Stimulated activated CD8-positive, alpha-beta memory T cell treated with anti-CD3 and anti-CD28 coated beads, Interleukin-4, amount 100 ng/mL, for 24 hours (primary cell): Measurements from ENCODE around the gene AURKA.
"Not testable (repeated sequence)": the region's sequence is repeated elsewhere in the genome, so short reads cannot be mapped to it uniquely, and the experiment has no call there.

ENCODE experiments used
- DNase-seq: peaks from one replicate; pipeline ENCODE4 v3.0.0-alpha.2; 2020; ENCODE audit warnings: low read depth

Gene AURKA

GRCh38 chr20:56390396-56390795, 1.6 kb downstream of the AURKA start:
- not testable (repeated sequence) for DNase-seq

DNA sequence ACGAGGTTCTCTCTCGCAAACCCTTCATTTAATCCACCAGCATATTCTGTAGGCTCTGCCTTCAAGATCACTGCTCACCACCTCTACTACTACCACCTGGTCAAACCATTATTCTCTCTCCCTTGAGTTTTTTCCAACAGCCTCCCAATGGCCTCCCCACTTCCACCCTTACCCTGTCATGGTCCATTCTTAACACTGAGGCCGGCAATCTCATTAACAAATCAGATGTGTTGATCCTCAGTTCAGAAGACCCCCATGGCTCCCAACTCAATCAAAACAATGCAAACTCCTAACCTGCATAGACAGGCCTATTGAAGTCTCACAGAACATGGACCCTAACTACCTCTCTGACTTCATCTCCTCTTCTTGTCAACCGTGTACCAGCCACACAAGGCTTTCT, 2.2 kb downstream of the AURKA start:
- no peak for DNase-seq

DNA sequence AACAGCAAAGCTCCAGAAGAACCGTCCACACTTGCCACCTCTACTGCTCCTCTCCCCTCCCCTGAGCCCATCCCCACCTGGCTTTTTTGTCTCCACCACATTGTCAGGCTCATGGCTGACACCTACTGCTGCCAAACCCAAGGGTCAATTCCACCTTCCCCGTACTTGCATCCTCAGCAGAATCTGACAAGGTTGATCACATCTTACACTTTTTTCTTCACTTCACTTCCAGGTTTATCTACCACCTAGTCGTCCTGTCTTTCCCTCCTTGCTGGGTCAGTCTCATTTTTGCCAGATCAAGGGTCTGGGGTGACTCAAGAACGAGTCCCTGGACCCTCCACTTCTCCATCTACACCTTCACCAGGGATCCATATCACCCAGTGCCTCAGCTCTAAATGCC, 3.1 kb downstream of the AURKA start:
- no peak for DNase-seq

GRCh38 chr20:56386219-56386618, 5.8 kb downstream of the AURKA start:
- no peak for DNase-seq

- no peak for DNase-seq
Observed at GRCh38 chr20:56385130-56385529, 6.9 kb downstream of the AURKA start.

DNA sequence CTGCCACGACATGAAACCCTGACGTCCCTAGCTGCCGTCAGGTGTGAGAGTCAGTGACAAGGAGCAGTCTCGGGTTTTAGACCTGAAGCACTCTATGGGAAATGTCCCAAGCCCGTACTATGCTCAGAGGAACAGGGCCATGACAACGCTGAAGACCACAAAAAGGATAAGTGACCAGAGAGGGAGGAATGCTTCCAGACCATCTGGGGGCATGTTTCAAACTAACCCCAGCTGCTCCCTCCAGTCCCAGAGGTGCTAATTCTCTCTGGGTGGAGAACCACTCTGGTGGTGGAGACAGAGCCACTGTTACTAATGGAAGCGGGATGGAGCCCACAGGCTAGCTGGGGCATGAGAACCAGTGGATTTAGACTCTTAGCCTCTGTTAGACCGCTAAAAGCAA, 8.7 kb downstream of the AURKA start:
- no peak for DNase-seq

DNA sequence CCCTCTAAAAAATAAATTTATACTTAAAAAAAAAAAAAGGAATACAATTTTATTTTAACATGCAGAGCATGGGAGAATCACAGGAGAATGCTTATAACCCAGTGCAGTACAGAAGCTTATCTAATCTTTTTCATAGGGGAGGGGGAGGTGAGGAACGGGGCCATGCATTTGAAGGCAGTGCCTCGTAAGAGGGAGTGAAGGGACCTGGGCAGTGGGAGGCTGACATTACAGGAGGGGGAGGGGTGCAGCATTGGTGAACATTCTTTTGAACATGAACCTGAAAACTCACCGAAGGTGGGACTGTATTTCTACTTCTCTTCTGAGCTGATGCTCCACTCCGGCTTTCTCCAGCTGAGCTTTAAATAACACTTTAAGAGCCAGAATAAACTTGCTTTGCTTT, 9.3 kb downstream of the AURKA start:
- no peak for DNase-seq

DNA sequence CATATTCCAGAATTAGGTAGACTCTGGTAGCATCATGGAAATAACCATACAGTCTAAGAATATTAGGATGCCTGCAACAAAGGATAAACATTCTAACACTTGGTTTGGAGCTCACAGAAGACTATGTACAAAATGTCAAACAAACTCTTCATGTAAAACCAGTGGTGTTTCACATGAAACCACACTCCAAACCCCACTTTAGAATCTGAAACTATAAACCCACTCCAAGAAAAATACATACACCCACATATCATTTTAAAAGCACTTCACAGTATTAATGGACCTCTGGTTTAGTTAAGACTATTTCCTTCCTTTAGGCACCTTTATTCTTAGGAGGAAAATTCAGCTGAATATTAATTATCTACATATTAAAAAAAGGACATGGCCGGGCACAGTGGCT, 10.5 kb downstream of the AURKA start:
- no peak for DNase-seq

DNA sequence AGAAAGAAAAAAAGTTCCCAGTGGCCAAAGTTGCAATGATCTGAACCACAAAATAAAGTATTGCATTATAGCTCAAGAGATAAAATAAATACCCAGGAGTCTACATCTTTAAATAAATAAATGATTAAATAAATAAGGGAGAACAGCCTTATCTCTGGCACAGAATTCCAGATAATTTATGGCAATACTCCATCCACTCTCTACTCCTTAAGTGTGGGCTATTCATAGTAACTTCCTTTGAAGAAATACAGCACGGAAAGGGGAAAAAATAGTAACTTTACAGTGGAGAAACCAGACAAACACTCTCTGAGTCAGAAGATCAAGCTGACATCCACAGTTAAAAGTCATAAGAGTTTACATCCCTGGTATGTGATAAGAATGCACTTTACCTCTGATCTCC, 11.6 kb downstream of the AURKA start:
- DNase-seq, result no peak

GRCh38 chr20:56378386-56378785, 13.6 kb downstream of the AURKA start:
- DNase-seq, result no peak

GRCh38 chr20:56376331-56376730, 15.7 kb downstream of the AURKA start:
- no peak for DNase-seq

DNA sequence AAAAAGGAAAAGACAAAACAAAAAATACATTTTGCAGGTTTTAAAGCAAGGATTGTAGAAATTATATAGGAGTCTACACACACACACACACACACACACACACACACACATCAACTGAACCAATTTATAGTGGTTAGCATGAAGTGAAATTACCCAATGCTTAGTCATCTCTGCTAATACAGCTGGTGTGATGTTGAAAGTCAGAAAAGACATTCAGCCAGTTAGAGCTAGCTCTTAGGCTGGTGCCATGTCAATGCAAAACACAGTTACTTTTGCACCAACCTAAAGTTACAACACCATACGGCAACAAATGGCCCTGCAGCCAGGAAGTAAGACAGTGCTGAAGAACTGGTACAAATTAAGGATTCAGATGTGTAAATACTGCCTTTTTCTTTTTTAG, 18.1 kb downstream of the AURKA start:
- no peak for DNase-seq

- DNase-seq, result no peak
Observed at GRCh38 chr20:56372850-56373249, 19.2 kb downstream of the AURKA start.

- no peak for DNase-seq
Observed at GRCh38 chr20:56371977-56372376, 20.0 kb downstream of the AURKA start.

DNA sequence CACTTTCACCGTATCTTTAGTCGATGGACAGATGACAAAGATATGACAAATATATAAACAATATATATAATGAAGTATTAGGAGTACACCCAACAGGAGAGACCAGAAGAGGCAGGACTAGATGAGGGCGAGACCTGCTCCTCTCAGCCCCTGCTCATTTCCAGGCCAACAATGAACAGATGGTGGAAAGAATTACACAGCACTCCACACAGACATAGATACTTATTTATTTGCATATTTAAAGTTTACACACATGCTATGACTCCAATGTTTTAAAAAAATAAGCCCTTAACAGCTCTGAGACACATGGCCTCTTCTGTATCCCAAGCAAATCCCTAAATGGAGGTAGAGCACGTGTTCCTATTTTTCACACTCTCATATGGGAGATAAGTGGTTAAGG, 22.8 kb downstream of the AURKA start:
- no peak for DNase-seq

DNA sequence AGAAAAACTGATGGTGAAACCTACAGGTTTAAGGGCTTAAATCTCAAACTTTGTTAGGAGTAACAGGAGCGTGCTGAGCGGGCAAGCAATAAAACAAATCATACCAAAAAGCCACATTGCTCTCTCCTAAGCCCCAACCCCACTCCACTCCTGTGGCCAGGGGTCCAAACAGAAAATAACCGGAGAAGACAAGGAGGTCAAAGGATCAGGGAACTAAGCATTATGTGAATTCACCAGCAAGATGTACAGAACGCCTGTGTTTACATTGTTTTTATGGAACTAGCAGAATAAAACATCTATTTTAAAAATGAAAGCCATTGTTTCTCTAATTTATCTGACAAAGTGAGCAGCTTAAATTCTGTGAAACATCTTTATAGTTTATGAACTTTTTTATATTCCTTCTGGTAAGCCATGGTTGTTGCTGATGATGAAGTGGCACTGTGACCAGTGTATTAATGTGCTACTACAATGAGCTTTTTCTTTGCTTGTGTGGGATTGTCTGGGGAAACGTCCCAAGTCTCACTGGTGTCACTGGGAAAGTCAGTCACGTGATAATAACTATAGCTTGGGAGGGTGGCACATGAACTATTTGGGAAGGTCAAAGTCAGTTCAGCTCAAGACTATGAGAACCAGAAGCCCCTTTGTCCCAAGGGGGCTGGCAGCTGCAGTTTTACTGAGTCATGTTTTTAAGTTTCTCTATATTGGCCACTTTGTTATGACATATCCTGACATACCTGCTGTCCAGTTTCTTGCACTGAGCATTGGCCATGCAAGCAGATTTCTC, 23.5 kb downstream of the AURKA start:
- DNase-seq, result no peak

DNA sequence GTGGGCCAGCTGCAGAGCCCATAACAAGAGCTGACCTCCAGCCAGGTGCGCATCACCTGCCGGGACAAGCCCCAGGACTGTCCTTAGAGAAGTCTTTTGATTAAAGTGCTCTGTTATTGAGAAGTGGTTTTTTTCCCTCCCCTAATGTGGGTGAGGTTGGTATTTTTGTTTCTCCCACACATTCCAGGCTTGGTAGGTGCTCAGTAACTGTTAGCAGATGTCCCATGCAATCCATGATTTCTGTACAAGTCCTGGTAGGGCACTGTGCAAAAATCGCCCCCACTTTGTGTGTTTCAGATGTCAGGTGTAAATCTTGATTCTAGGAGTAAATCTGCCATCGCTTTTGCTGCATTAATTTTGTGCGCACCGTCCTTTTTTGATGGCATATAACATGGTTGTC, 28.5 kb downstream of the AURKA start:
- DNase-seq, result no peak

- no peak for DNase-seq
Observed at GRCh38 chr20:56362833-56363413, 29.1 kb downstream of the AURKA start.

DNA sequence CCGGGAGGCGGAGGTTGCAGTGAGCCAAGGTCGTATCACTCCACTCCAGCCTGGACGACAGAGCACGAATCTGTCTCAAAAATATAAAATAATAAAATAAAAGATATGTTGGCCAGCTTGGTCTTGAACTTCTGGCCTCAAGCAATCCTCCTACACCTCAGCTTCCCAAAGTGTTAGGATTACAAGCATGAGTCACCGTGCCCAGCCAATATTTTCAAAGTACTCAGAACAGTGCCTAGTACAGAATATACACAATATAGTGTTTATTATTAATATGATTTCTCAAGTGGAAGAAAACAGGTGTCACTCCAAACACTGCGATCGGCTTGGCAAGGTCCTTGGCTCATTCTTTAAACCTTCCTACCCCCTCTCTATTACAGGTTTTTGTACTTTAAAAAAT, 30.1 kb downstream of the AURKA start:
- DNase-seq, result no peak

DNA sequence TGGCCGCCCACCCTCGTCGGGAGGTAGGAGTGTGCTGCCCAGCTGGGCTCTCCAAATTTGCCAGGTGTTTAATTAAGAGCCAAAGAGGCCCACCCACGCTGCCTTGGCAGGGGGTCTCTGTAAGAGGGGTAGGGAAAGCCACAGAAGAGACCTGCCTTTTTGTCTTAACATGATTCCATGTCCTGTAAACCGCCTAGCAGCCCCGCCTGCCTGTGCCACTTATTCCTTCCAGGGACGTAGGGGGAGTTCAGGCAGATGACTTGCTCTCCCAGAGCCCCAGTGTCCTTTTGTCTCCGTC, 31.2 kb downstream of the AURKA start:
- DNase-seq, result no peak

- no peak for DNase-seq
Observed at GRCh38 chr20:56360133-56360907, 31.7 kb downstream of the AURKA start.

- no peak for DNase-seq
Observed at GRCh38 chr20:56359212-56360132, 32.5 kb downstream of the AURKA start.
